DND-41 (cell line): Measurements from ENCODE around the gene RGS5.

Source experiments
- EZH2 ChIP-seq: IDR thresholded peaks from 3 replicates; pipeline ENCODE4 v1.6.1; 2012; ENCODE audit warnings: borderline replicate concordance, low read depth, mild to moderate bottlenecking, moderate library complexity, low read length, inconsistent platforms; ENCODE audit not compliant: severe bottlenecking
- TF ChIP-seq, protein P1 (sequence below): IDR thresholded peaks from 2 replicates; pipeline ENCODE4 v1.5.1; 2012; ENCODE audit warnings: borderline replicate concordance, low read length, moderate library complexity, mild to moderate bottlenecking; ENCODE audit not compliant: poor library complexity, severe bottlenecking; ENCODE audit errors: extremely low read depth

DNA sequence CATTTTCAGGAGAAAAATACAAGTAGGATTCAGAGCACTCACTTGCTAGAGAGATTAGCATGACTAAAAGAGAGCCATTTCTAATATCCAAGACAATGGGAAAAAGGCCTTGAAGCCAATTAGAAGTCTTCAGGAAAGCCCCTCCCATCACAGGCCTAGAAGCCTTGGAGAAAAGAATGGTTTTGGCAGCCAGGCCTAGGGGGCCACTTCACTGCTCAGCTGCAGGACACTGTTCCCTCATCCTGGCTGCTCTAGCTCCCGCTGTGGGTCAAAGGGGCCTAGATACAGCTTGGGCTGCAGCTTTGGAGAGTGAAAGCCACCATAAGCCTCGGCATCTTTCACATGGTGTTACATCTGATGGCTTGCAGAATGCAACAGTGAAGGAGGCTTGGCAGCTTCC is 70.7 kb downstream of the RGS5 start:
- TF ChIP-seq, protein P1, sequence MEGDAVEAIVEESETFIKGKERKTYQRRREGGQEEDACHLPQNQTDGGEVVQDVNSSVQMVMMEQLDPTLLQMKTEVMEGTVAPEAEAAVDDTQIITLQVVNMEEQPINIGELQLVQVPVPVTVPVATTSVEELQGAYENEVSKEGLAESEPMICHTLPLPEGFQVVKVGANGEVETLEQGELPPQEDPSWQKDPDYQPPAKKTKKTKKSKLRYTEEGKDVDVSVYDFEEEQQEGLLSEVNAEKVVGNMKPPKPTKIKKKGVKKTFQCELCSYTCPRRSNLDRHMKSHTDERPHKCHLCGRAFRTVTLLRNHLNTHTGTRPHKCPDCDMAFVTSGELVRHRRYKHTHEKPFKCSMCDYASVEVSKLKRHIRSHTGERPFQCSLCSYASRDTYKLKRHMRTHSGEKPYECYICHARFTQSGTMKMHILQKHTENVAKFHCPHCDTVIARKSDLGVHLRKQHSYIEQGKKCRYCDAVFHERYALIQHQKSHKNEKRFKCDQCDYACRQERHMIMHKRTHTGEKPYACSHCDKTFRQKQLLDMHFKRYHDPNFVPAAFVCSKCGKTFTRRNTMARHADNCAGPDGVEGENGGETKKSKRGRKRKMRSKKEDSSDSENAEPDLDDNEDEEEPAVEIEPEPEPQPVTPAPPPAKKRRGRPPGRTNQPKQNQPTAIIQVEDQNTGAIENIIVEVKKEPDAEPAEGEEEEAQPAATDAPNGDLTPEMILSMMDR: no peak
- no peak for TF ChIP-seq EZH2
